GM06990 (cell line): ENCODE measurements around the gene MPC1.

Source experiments
- DNase-seq: peaks from one replicate; pipeline ENCODE4 v3.0.0-alpha.2; 2011; ENCODE audit not compliant: insufficient read length; ENCODE audit errors: extremely low read depth
- H3K27me3 ChIP-seq: replicated peaks from 2 replicates; pipeline ENCODE4 v1.6.0; 2011; ENCODE audit warnings: low read length; ENCODE audit not compliant: control insufficient read depth, insufficient read depth
- H3K36me3 ChIP-seq: 2 replicates; pipeline ENCODE4 v1.5.1; 2011; ENCODE audit warnings: low read length; ENCODE audit not compliant: control insufficient read depth, insufficient read depth
- H3K4me3 ChIP-seq: replicated peaks from 2 replicates; pipeline ENCODE4 v1.5.1; 2011; ENCODE audit warnings: low read depth, mild to moderate bottlenecking, control low read depth, low read length
- CTCF ChIP-seq: IDR thresholded peaks from 2 replicates; pipeline ENCODE4 v1.5.1; 2011; ENCODE audit warnings: low read length, control low read depth, mild to moderate bottlenecking, inconsistent platforms; ENCODE audit not compliant: insufficient read depth, poor library complexity, severe bottlenecking

MPC1 gene

DNA sequence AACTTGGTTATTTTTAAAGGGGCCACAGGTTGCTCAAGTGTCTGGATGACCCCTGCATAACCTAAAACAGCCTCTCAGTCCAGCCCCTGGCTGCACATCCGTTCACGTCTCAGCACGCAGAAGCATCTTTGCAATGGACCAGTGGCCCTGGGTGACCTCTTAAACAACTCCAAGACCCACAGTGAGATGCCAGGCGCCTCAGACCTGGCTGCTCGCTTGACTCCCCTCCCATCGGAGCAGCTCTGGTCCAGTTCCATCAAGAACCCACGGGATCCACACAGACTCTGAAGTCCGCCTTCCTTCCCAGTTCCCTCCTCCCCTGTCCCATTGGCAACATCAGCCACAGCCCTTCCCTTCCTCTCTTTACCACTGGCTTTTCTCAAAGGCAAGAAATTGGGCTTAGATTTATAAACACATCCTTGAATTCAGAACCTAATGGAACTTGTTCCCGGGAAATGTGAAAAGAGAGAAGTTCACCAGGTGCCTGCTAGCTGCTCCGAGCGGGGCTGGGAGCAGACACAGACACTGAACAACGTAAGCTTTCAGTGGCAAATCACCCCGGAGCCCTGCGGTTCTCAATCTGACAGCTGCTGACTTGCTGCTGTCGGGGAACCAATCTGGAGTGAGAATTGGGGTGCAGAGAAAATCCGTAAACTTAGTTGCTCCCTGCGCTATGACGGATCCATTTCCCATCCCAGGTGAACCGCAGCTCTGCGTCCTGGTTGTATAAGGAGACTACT lies 39.6 kb upstream of the MPC1 start:
- H3K4me3 ChIP-seq, result no peak overlapping the region
- no peaks in the 10 kb centered on the region for H3K36me3 ChIP-seq
- DNase-seq, result no peak
- H3K27me3 ChIP-seq, result no peaks in the 10 kb centered on the region
- TF ChIP-seq CTCF, result no peak

GRCh38 chr6:166420351-166420750 lies 37.6 kb upstream of the MPC1 start:
- no peak for TF ChIP-seq CTCF
- H3K27me3 ChIP-seq, result no peaks in the 10 kb centered on the region
- H3K36me3 ChIP-seq, result no peaks in the 10 kb centered on the region
- H3K4me3 ChIP-seq, result no peak overlapping the region
- no peak for DNase-seq

DNA sequence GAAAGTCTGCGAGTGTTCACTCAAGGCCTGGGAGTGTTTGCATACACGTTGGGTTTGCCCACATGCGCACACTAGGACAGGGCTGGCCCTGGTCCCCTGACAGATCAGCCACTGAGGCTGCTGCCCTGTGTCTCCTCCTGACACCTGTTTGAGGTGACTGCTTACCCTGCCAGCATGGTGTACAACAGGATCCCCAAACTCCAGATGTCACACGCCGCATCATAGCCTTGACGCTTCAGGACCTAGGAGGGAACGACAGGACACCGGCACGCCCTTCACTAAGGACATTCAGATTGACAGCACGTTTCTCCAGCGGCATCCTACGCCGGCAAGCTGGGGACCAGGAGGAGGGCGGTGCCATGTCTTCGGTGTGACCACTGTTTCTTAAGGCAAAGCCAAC lies 37.0 kb upstream of the MPC1 start:
- DNase-seq, result no peak
- H3K36me3 ChIP-seq, result no peaks in the 10 kb centered on the region
- no peak overlapping the region for H3K4me3 ChIP-seq
- TF ChIP-seq CTCF, result no peak
- H3K27me3 ChIP-seq, result no peaks in the 10 kb centered on the region

- TF ChIP-seq CTCF, result no peak
Measured at GRCh38 chr6:166419286-166419685, 36.5 kb upstream of the MPC1 start.

GRCh38 chr6:166418691-166419143 lies 36.0 kb upstream of the MPC1 start:
- no peak for TF ChIP-seq CTCF
- Histone ChIP-seq H3K36me3 (no peaks in the 10 kb centered on the region), H3K4me3 (no peak overlapping the region), H3K27me3 (no peaks in the 10 kb centered on the region)
- DNase-seq, result no peak

More at GRCh38 chr6:166419286-166419685, 36.5 kb upstream of the MPC1 start:
- Histone ChIP-seq H3K36me3 (no peaks in the 10 kb centered on the region), H3K4me3 (no peak overlapping the region), H3K27me3 (no peaks in the 10 kb centered on the region)
- peak; percentile 37 for DNase-seq
